GM12878 (cell line): Measurements from ENCODE around the gene INO80E. TPM values are rescaled to one million over a fixed set of nuclear protein-coding genes. Genes with fewer than 3 reads are reported as not detected.

Experiments
- ATAC-seq: fragments of 200-7000 bp; cut with Tn5 transposase; 3 replicates; pipeline ENCODE4 v1.9.1; 2020; ENCODE audit warnings: mild to moderate bottlenecking, moderate library complexity
- BruUV-seq: library from RNA; stranded (reverse); fragments of 400-500 nt; replicated peaks from 2 replicates; lab custom pipeline; 2021; lab: Mats Ljungman, UMichigan
- CTCF ChIA-PET: fragments of 300-600 bp; sonication (Branson Sonifier 250); formaldehyde crosslinking; extraction: SDS; loops from one replicate; lab custom pipeline; 2021; ENCODE audit warnings: inconsistent platforms; lab: Yijun Ruan, JAX
- POLR2A ChIA-PET: fragments of 350-600 bp; formaldehyde crosslinking; extraction: SDS; loops from one replicate; lab custom pipeline; 2021; ENCODE audit warnings: inconsistent platforms; lab: Charles Lee
- RAD21 ChIA-PET: fragments of 300-600 bp; sonication (Branson Sonifier 250); formaldehyde crosslinking; loops from one replicate; lab custom pipeline; 2023; ENCODE audit warnings: antibody characterized with exemption; ENCODE audit not compliant: unreplicated experiment; lab: Charles Lee
- SMC1A ChIA-PET: fragments of 300-600 bp; sonication (Branson Sonifier 250); formaldehyde crosslinking; loops from one replicate; lab custom pipeline; 2023; ENCODE audit not compliant: unreplicated experiment, uncharacterized antibody; lab: Charles Lee
- DNase-seq: peaks from one replicate; pipeline ENCODE4 v3.0.0-alpha.2; 2011; ENCODE audit warnings: low read depth, low spot score
- FAIRE-seq: peaks from 3 replicates; lab custom pipeline; 2011; peaks lifted over from hg19 to GRCh38; lab: Jason Lieb, UNC
- H2AFZ ChIP-seq: 2 replicates; pipeline ENCODE4 v1.6.0; 2011; ENCODE audit warnings: low read depth, low read length, control low read depth; ENCODE audit not compliant: control insufficient read depth
- H3K27ac ChIP-seq: 2 replicates; pipeline ENCODE4 v1.5.1; 2011; ENCODE audit warnings: control low read depth; ENCODE audit not compliant: control insufficient read depth, insufficient read depth
- H3K27me3 ChIP-seq, 2 experiments: replicated peaks in 1 of 2; 2 replicates each; pipeline versions ENCODE4 v1.6.0 to v1.6.1; 2011; ENCODE audit warnings: low read length in 1 of 2; ENCODE audit not compliant: control insufficient read depth in 2 of 2, insufficient read depth in 2 of 2
- H3K36me3 ChIP-seq, 2 experiments: 2 replicates each; pipeline ENCODE4 v1.5.1; 2011; ENCODE audit warnings: low read length in 1 of 2; ENCODE audit not compliant: control insufficient read depth in 2 of 2, insufficient read depth in 2 of 2
- H3K4me1 ChIP-seq: 2 replicates; pipeline ENCODE4 v1.6.1; 2011; ENCODE audit warnings: mild to moderate bottlenecking, low read length, moderate library complexity, mixed read lengths; ENCODE audit not compliant: control insufficient read depth, insufficient read depth
- H3K4me2 ChIP-seq: 2 replicates; pipeline ENCODE4 v1.6.0; 2011; ENCODE audit warnings: control low read depth; ENCODE audit not compliant: control insufficient read depth, insufficient read depth
- H3K4me3 ChIP-seq: fragments of 200-600 bp; sonication (generic); 2 replicates; pipeline ENCODE4 v1.5.1; 2016
- H3K79me2 ChIP-seq: 2 replicates; pipeline ENCODE4 v1.6.0; 2011; ENCODE audit warnings: low read length; ENCODE audit not compliant: control insufficient read depth, insufficient read depth
- H3K9ac ChIP-seq: 2 replicates; pipeline ENCODE4 v1.8.0; 2011; ENCODE audit warnings: low read length, control low read depth, mixed read lengths; ENCODE audit not compliant: control insufficient read depth, insufficient read depth
- H3K9me3 ChIP-seq: replicated peaks from 3 replicates; pipeline ENCODE4 v1.5.1; 2011; ENCODE audit warnings: mild to moderate bottlenecking, low read length; ENCODE audit not compliant: control insufficient read depth, insufficient read depth
- H4K20me1 ChIP-seq: 2 replicates; pipeline ENCODE4 v1.6.0; 2011; ENCODE audit not compliant: control insufficient read depth, insufficient read depth
- EED ChIP-seq: sonication (generic); IDR thresholded peaks from 2 replicates; pipeline ENCODE4 v1.6.1; 2016; ENCODE audit warnings: antibody characterized with exemption, low read depth
- EP300 ChIP-seq, 2 experiments: fragments of 150-350 bp in 1 of 2; IDR thresholded peaks; 2 replicates each; pipeline ENCODE4 v1.6.1; 2011 to 2012; ENCODE audit warnings: low read depth in 2 of 2, low read length in 2 of 2, borderline replicate concordance in 1 of 2, improper control_type of control experiment in 1 of 2, inconsistent platforms in 1 of 2; ENCODE audit not compliant: control insufficient read depth in 1 of 2
- NFIC ChIP-seq: IDR thresholded peaks from 2 replicates; pipeline ENCODE4 v1.6.1; 2012; ENCODE audit warnings: low read depth, mild to moderate bottlenecking, inconsistent platforms, low read length, moderate library complexity
- RAD51 ChIP-seq: fragments of 450-650 bp; IDR thresholded peaks from 2 replicates; pipeline ENCODE4 v1.6.1; 2016; ENCODE audit warnings: moderate library complexity, mild to moderate bottlenecking, inconsistent platforms
- RBBP5 ChIP-seq: fragments of 200-600 bp; sonication (generic); conservative IDR thresholded peaks from 2 replicates; pipeline ENCODE4 v1.6.1; 2016
- RUNX3 ChIP-seq: IDR thresholded peaks from 2 replicates; pipeline ENCODE4 v1.6.1; 2012; ENCODE audit warnings: low read length, inconsistent platforms
- SIX5 ChIP-seq: IDR thresholded peaks from 2 replicates; pipeline ENCODE4 v1.6.1; 2011; ENCODE audit warnings: mild to moderate bottlenecking, low read depth, low read length, moderate library complexity; ENCODE audit not compliant: severe bottlenecking
- TCF3 ChIP-seq: IDR thresholded peaks from 2 replicates; pipeline ENCODE4 v1.6.1; 2012; ENCODE audit warnings: low read depth, mild to moderate bottlenecking, low read length, borderline replicate concordance; ENCODE audit not compliant: insufficient read depth
- WGBS: methylation state at CpG from one replicate; pipeline ENCODE4 v1.1.6; 2016; ENCODE audit warnings: low lambda C conversion rate; ENCODE audit not compliant: insufficient replicate concordance, insufficient coverage; ENCODE audit errors: missing lambda C conversion rate; 5-methylcytosine and 5-hydroxymethylcytosine counted together
- in situ Hi-C: fragments of 300-500 bp; cut with MboI; formaldehyde crosslinking; loops from 9 replicates; pipeline ENCODE4 v1.14.3; 2018; ENCODE audit warnings: mixed read lengths
- intact Hi-C: fragments of 100-400 bp; cut with micrococcal nuclease; formaldehyde crosslinking; loops from one replicate; pipeline ENCODE4 v1.14.2; 2022; ENCODE audit not compliant: unreplicated experiment
- polyA plus RNA-seq, 11 experiments: library from polyadenylated mRNA; depleted of rRNA in 4 of 11; unstranded in 6 of 11; stranded (reverse) in 5 of 11; fragments of >200 nt; fragmentation: Nextera tagmentation in 4 of 11; fragmentation: Illumina TruSeq in 1 of 11; extraction: Ambion mirVana in 4 of 11; extraction: Trizol in 1 of 11; gene quantifications; 1 replicate in 1 of 11; 2 replicates in 10 of 11; pipeline versions ENCODE4 v1.2.1 to v1.2.3, GENCODE V29; 2011 to 2016; ENCODE audit warnings: inconsistent platforms in 2 of 11, missing spikeins in 2 of 11, low read depth in 1 of 11
- total RNA-seq, 4 experiments: library from RNA; depleted of rRNA in 3 of 4; stranded (reverse); fragments of >200 nt in 3 of 4; fragmentation: Illumina TruSeq in 1 of 4; extraction: Trizol in 1 of 4; gene quantifications; 2 replicates each; pipeline versions ENCODE4 v1.2.1 to v1.2.3, GENCODE V29; 2013 to 2021
- TF ChIP-seq, protein P1 (sequence below): fragments of 450-650 bp; IDR thresholded peaks from 2 replicates; pipeline ENCODE4 v1.6.1; 2017; ENCODE audit warnings: mild to moderate bottlenecking

The INO80E gene
- total and polyA plus RNA-seq, 10 of the 15 experiments (the other 5 are each of a cell fraction or from before 2014, with no cell fraction given): 0.39 to 74.0 (median 33.0) TPM

DNA sequence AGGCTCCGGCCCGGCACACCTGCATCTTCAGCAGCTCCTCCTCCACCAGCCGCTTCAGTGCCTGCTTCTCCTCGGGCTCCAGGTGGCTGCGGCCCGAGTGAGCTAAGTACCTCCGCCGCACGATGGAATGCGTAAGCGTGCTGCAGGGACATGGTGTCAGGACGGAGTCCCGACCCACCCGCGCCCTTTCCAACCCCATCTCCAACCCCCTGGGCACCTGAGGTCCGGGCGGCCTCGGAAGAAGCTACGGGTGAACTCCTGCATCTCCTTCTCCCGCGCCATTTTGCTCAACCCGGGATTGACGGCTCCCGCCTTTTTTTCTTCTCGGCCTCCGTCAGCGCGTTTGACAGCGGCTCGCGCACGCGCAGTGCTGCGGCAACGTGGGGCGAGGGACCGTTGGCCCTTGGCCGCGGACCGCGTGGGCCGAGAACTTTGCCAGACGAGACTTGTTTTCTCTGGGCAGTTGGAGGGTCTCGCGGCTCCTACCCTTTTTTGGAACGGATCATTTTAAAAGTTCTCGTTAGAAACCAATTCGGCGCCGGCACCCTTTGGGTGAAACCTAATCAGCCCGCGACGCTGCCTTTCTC is 624 bp upstream of the INO80E start, which contains the start of gene HIRIP3 (continued):
- peak; percentile 70; the same call in 1 of the 2 replicates for TF ChIP-seq TCF3

DNA sequence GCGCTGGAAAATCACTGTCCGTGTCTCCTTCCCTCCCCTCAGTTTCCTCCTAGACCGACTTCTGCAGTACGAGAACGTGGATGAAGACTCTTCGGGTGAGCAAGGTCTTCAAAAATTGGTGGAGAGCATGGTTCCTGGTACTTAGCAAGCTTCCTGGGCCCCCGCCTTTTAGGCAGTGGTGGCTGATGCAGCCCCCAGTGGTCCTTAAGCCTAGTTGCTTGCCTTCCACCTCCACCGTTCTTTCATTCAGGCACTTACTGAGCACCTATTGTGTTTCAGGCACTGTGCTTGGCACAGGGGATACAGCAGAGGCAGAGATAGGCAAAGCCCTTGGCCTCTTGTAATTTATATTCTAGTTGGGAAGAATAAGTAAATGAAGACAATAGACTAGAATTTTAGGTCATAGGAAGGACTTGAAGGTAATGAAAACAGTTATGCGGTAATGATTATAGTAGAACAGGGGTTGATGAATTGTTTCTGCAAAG is 767 bp downstream of the INO80E start:
- no peaks in the 10 kb centered on the region for H4K20me1 ChIP-seq
- SMC1A ChIA-PET: interaction anchor here (1.2 kb wide), 1 partner anchor 181 kb away, joined by 3 read pairs; the partner anchor contains the start of gene PAGR1
- peak overlapping the region; percentile 91 for H3K27ac ChIP-seq
- peak overlapping the region; percentile 85 for H2AFZ ChIP-seq
- intact Hi-C loops (loop anchor here (2.0 kb wide), 1 partner anchor 180 kb away; the partner anchor contains the start of gene PAGR1), in situ Hi-C loops (no loop called here)
- H3K27me3 ChIP-seq: no peaks in the 10 kb centered on the region
- POLR2A ChIA-PET: interaction anchor here (0.6 to 2.8 kb wide), 5 partner anchors 21 to 611 kb away, joined by 4 to 16 read pairs (median 6); partner anchors contain the start of genes KCTD13 and TAOK2
- H3K4me1 ChIP-seq: peaks cover 9% of the 10 kb centered on the region
- RAD21 ChIA-PET: no interaction called here
- H3K79me2 ChIP-seq: peaks cover 19% of the 10 kb centered on the region
- WGBS: 17% methylated on average over 9 of the region's 9 CpGs
- peak overlapping the region; percentile 95 for H3K4me2 ChIP-seq
- CTCF ChIA-PET: interaction anchor here (0.7 to 1.7 kb wide), 5 partner anchors 9 to 180 kb away, joined by 3 to 5 read pairs (median 3); no protein-coding TSS in a partner anchor
- no peak for TF ChIP-seq EED
- no peak for TF ChIP-seq NFIC
- DNase-seq (no peak), FAIRE-seq (no peak), ATAC-seq (peak; percentile 3; the same call in 1 of the 3 replicates)
- peaks cover 11% of the 10 kb centered on the region in 2 experiments for H3K36me3 ChIP-seq
- peak overlapping the region; percentile 81 for H3K4me3 ChIP-seq
- peak overlapping the region; percentile 88 for H3K9ac ChIP-seq
- H3K9me3 ChIP-seq: no peaks in the 10 kb centered on the region
- BruUV-seq: no TSS peak

DNA sequence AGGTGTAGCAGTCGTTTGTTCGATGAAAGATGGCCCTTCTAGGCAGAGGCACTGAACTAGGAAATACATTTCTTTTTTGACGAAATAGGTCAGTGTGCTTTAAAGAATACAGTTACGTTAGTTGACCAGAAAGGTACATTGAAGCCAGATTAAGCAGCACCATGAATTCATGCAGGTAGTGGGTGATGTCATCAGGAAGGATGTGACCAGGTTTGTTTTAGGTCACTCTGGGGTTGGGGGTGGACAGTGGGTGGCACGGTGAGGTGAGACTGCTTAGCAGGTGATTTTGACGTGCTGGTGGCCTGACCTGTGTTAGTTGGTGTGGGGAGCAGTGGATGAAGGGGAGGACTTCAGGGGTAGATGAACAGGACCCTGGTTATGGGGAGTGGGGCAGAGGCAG is 3.6 kb downstream of the INO80E start:
- ChIA-PET SMC1A (no interaction called here), RAD21 (no interaction called here), POLR2A (no interaction called here), CTCF (no interaction called here)
- FAIRE-seq (no peak), DNase-seq (no peak), ATAC-seq (no peak)
- no peak overlapping the region for H3K9ac ChIP-seq
- H3K27me3 ChIP-seq: no peaks in the 10 kb centered on the region
- no peaks in the 10 kb centered on the region for H4K20me1 ChIP-seq
- no peak overlapping the region for H3K4me3 ChIP-seq
- intact Hi-C loops: no loop called here
- peaks cover 7% of the 10 kb centered on the region for H3K4me1 ChIP-seq
- 100% methylated on average over 6 of the region's 6 CpGs for WGBS
- no peak overlapping the region for H3K27ac ChIP-seq
- no peak overlapping the region for H3K4me2 ChIP-seq
- H3K9me3 ChIP-seq: no peaks in the 10 kb centered on the region
- H3K79me2 ChIP-seq: peaks cover 18% of the 10 kb centered on the region
- BruUV-seq: no TSS peak
- in situ Hi-C loops: loop anchor here (25.0 kb wide), 1 partner anchor 887 kb away; no protein-coding TSS in a partner anchor
- peaks cover 0 to 8% of the 10 kb centered on the region in 2 experiments; a peak in 3 of 4 replicates for H3K36me3 ChIP-seq
- H2AFZ ChIP-seq: no peak overlapping the region
- TF ChIP-seq RBBP5 (no peak), RUNX3 (no peak), SIX5 (no peak), RAD51 (no peak), EP300 (IDR thresholded peaks at IDR 0.05; ENCODE audit: borderline replicate concordance in 1 of 2, control insufficient read depth in 1 of 2, low read depth in 2 of 2, low read length in 2 of 2) (no peak)
- TF ChIP-seq, protein P1, sequence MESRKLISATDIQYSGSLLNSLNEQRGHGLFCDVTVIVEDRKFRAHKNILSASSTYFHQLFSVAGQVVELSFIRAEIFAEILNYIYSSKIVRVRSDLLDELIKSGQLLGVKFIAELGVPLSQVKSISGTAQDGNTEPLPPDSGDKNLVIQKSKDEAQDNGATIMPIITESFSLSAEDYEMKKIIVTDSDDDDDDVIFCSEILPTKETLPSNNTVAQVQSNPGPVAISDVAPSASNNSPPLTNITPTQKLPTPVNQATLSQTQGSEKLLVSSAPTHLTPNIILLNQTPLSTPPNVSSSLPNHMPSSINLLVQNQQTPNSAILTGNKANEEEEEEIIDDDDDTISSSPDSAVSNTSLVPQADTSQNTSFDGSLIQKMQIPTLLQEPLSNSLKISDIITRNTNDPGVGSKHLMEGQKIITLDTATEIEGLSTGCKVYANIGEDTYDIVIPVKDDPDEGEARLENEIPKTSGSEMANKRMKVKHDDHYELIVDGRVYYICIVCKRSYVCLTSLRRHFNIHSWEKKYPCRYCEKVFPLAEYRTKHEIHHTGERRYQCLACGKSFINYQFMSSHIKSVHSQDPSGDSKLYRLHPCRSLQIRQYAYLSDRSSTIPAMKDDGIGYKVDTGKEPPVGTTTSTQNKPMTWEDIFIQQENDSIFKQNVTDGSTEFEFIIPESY: no peak
